Measurements from ENCODE around the gene LAGE3. TPM values are rescaled to one million over a fixed set of nuclear protein-coding genes. Genes with fewer than 3 reads are reported as not detected.

Gene LAGE3
- total and polyA plus RNA-seq, 2 of the 13 experiments (the other 11 are each of a cell fraction or from before 2014, with no cell fraction given): 7.6 to 12.7 TPM

DNA sequence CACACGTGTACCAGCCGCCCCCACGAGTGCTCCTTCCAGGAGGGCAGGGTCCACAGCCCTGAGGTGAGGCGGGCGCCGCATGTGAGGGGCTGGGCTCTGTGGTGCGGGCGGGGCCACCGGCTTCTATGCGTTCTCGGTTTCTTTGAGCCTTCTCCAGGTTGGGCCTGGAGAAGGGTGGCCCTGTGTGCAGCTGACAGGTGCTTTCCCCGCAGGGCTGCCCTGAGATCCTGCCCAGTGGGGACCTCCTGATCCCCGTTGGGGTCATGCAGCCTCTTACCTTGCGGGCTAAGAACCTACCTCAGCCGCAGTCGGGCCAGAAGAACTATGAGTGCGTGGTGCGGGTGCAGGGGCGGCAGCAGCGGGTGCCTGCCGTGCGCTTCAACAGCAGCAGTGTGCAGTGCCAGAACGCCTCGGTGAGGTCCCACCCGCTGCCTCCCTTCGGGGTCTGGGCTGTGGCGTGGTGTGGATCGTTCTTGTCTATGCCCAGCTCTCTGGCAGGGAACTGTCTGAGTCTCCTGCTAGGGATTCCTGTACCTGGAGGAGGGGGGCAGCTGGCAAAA, 14.2 kb downstream of the LAGE3 start:
- Histone ChIP-seq H3K36me3 (replicated peaks in 1 of 2; ENCODE audit: control insufficient read depth in 1 of 2, insufficient read depth in 2 of 2, low read length in 2 of 2) (peaks cover 3 to 9% of the 10 kb centered on the region in 2 experiments; a peak in 3 of 5 replicates), H3K27ac (ENCODE audit: extremely low read length, insufficient read depth, low read length) (no peak overlapping the region), H3K27me3 (ENCODE audit: control insufficient read depth in 1 of 2, insufficient read depth in 2 of 2, low read length in 2 of 2) (no peaks in the 10 kb centered on the region), H3K4me2 (ENCODE audit: low read depth, low read length) (no peak overlapping the region), H3K4me1 (ENCODE audit: insufficient read depth, low read length) (no peaks in the 10 kb centered on the region), H3K9ac (ENCODE audit: insufficient read depth, low read depth, low read length) (no peak overlapping the region), H2AFZ (ENCODE audit: low read length) (no peak overlapping the region), H3K4me3 (replicated peaks in 1 of 3; ENCODE audit: insufficient read depth in 1 of 3, low read depth in 2 of 3, low read length in 3 of 3) (no peak overlapping the region), H3K9me3 (ENCODE audit: low read length) (no peaks in the 10 kb centered on the region), H3K79me2 (ENCODE audit: insufficient read depth, low read length) (no peaks in the 10 kb centered on the region), H4K20me1 (ENCODE audit: insufficient read depth, low read length) (no peaks in the 10 kb centered on the region)
- FAIRE-seq (no peak), DNase-seq (ENCODE audit: low spot score) (no peak), ATAC-seq (no peak)
- in situ Hi-C loops (cut with HindIII; ENCODE audit: extremely low pct_ligation_motif_present, low pct_unique_long_range_greater_than_20kb) (no loop called here), intact Hi-C loops (cut with micrococcal nuclease; ENCODE audit: unreplicated experiment) (no loop called here)
- 100% methylated on average over 1 of the region's 28 CpGs for WGBS (ENCODE audit: low lambda C conversion rate)
- TF ChIP-seq KDM3A (CRISPR knock-in tag; IDR thresholded peaks at IDR 0.05; ENCODE audit: low read depth) (no peak), ZBTB34 (CRISPR knock-in tag; IDR thresholded peaks at IDR 0.05) (no peak), THRA (CRISPR knock-in tag; IDR thresholded peaks at IDR 0.05; ENCODE audit: borderline replicate concordance) (no peak), ZNF563 (CRISPR knock-in tag; IDR thresholded peaks at IDR 0.05) (no peak), FOXK1 (CRISPR knock-in tag; IDR thresholded peaks at IDR 0.05; ENCODE audit: borderline replicate concordance, low read depth) (no peak), ZFP37 (CRISPR knock-in tag; IDR thresholded peaks at IDR 0.05; ENCODE audit: borderline replicate concordance) (no peak), ZNF615 (CRISPR knock-in tag; IDR thresholded peaks at IDR 0.05; ENCODE audit: borderline replicate concordance) (no peak), MBD4 (IDR thresholded peaks at IDR 0.05; ENCODE audit: borderline replicate concordance, low read length) (no peak), NR2F1 (CRISPR knock-in tag; IDR thresholded peaks at IDR 0.05) (no peak), IRX3 (CRISPR knock-in tag; IDR thresholded peaks at IDR 0.05; ENCODE audit: borderline replicate concordance, low read depth) (no peak), HNF1B (CRISPR knock-in tag; IDR thresholded peaks at IDR 0.05) (no peak), U2AF2 (IDR thresholded peaks at IDR 0.05; ENCODE audit: low read depth, low read length) (no peak)
- TF ChIP-seq, protein P1, sequence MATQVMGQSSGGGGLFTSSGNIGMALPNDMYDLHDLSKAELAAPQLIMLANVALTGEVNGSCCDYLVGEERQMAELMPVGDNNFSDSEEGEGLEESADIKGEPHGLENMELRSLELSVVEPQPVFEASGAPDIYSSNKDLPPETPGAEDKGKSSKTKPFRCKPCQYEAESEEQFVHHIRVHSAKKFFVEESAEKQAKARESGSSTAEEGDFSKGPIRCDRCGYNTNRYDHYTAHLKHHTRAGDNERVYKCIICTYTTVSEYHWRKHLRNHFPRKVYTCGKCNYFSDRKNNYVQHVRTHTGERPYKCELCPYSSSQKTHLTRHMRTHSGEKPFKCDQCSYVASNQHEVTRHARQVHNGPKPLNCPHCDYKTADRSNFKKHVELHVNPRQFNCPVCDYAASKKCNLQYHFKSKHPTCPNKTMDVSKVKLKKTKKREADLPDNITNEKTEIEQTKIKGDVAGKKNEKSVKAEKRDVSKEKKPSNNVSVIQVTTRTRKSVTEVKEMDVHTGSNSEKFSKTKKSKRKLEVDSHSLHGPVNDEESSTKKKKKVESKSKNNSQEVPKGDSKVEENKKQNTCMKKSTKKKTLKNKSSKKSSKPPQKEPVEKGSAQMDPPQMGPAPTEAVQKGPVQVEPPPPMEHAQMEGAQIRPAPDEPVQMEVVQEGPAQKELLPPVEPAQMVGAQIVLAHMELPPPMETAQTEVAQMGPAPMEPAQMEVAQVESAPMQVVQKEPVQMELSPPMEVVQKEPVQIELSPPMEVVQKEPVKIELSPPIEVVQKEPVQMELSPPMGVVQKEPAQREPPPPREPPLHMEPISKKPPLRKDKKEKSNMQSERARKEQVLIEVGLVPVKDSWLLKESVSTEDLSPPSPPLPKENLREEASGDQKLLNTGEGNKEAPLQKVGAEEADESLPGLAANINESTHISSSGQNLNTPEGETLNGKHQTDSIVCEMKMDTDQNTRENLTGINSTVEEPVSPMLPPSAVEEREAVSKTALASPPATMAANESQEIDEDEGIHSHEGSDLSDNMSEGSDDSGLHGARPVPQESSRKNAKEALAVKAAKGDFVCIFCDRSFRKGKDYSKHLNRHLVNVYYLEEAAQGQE (IDR thresholded peaks at IDR 0.05; ENCODE audit: borderline replicate concordance in 1 of 2, low read depth in 1 of 2, low read length in 2 of 2): no peak
- POLR2A ChIA-PET: no interaction called here
- CTCF ChIA-PET (ENCODE audit: low intra/inter-chr PET ratio, low total read pairs): no interaction called here
- no TSS peak for BruUV-seq (replicated peaks)
